ENCODE measurements around the gene TLCD3B. TPM values are rescaled to one million over a fixed set of nuclear protein-coding genes. Genes with fewer than 3 reads are reported as not detected.

Gene TLCD3B
- total RNA-seq, 4 donors from 2014 or later = 0.23 TPM; not detected in 3

- H3K27ac ChIP-seq (replicated peaks in 1 of 4) = no peak within 1 kb of the TSS
- H3K4me1 ChIP-seq = peaks cover 16 to 22% (median 20%) of the 10 kb centered on the region in 4 donors
- intact Hi-C loops (cut with DNase I) = no loop called here
- TF ChIP-seq, protein P1, sequence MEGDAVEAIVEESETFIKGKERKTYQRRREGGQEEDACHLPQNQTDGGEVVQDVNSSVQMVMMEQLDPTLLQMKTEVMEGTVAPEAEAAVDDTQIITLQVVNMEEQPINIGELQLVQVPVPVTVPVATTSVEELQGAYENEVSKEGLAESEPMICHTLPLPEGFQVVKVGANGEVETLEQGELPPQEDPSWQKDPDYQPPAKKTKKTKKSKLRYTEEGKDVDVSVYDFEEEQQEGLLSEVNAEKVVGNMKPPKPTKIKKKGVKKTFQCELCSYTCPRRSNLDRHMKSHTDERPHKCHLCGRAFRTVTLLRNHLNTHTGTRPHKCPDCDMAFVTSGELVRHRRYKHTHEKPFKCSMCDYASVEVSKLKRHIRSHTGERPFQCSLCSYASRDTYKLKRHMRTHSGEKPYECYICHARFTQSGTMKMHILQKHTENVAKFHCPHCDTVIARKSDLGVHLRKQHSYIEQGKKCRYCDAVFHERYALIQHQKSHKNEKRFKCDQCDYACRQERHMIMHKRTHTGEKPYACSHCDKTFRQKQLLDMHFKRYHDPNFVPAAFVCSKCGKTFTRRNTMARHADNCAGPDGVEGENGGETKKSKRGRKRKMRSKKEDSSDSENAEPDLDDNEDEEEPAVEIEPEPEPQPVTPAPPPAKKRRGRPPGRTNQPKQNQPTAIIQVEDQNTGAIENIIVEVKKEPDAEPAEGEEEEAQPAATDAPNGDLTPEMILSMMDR (IDR thresholded peaks at IDR 0.05) = no peak
- no peak for TF ChIP-seq EP300 (IDR thresholded peaks at IDR 0.05)
- no peak for TF ChIP-seq POLR2AphosphoS5 (IDR thresholded peaks at IDR 0.05)
- no peak for TF ChIP-seq POLR2A (IDR thresholded peaks at IDR 0.05; ENCODE audit: low read depth)
- no peaks in the 10 kb centered on the region for H3K9me3 ChIP-seq
- WGBS = under 1% methylated on average over 24 of the region's 99 CpGs
- H3K36me3 ChIP-seq = no peaks in the 10 kb centered on the region
- peaks cover 12 to 60% (median 35%) of the 10 kb centered on the region in 4 donors for H3K27me3 ChIP-seq
- DNase-seq (ENCODE audit: extremely low spot score) = no peak
- peak within 1 kb of the TSS; percentile 44 to 57 (median 46) for H3K4me3 ChIP-seq
Observed at GRCh38 chr16:30010844-30011713, 20.0 kb downstream of the TLCD3B start, which contains the start of gene DOC2A. Gene DOC2A (minus strand): TSS chr16:30011027. CDS start chr16:30010222, 805 bp downstream.

- no peak for TF ChIP-seq EP300 (IDR thresholded peaks at IDR 0.05)
- TF ChIP-seq, protein P1 (IDR thresholded peaks at IDR 0.05) = no peak
- TF ChIP-seq POLR2A (IDR thresholded peaks at IDR 0.05; ENCODE audit: low read depth) = no peak
- no peak for TF ChIP-seq POLR2AphosphoS5 (IDR thresholded peaks at IDR 0.05)
- peaks cover 19 to 27% (median 27%) of the 10 kb centered on the region in 4 donors for H3K4me1 ChIP-seq
- no peak for DNase-seq (ENCODE audit: extremely low spot score)
- 12% methylated on average over 20 of the region's 34 CpGs for WGBS
- H3K27ac ChIP-seq (replicated peaks in 1 of 4) = no peak overlapping the region
- H3K9me3 ChIP-seq = no peaks in the 10 kb centered on the region
- peak overlapping the region; percentile 44 to 57 (median 46) for H3K4me3 ChIP-seq
- H3K36me3 ChIP-seq = no peaks in the 10 kb centered on the region
- intact Hi-C loops (cut with DNase I) = loop anchor here (10.0 kb wide), 1 partner anchor 145 kb away; the partner anchor contains the start of gene CDIPT
- peaks cover 12 to 60% (median 35%) of the 10 kb centered on the region in 4 donors for H3K27me3 ChIP-seq
Observed at GRCh38 chr16:30009990-30010843, 20.9 kb downstream of the TLCD3B start.

GRCh38 chr16:30009085-30009862, 21.8 kb downstream of the TLCD3B start:
- WGBS = 55% methylated on average over 12 of the region's 26 CpGs
- Histone ChIP-seq H3K9me3 (no peaks in the 10 kb centered on the region), H3K4me1 (peaks cover 19 to 33% (median 31%) of the 10 kb centered on the region in 4 donors), H3K27me3 (peaks cover 12 to 60% (median 35%) of the 10 kb centered on the region in 4 donors), H3K27ac (replicated peaks in 1 of 4) (no peak overlapping the region), H3K4me3 (no peak overlapping the region), H3K36me3 (peaks cover 0 to 5% (median 0%) of the 10 kb centered on the region in 4 donors)
- no peak for DNase-seq (ENCODE audit: extremely low spot score)
- TF ChIP-seq, protein P1 (IDR thresholded peaks at IDR 0.05) = no peak
- TF ChIP-seq POLR2AphosphoS5 (IDR thresholded peaks at IDR 0.05) (no peak), POLR2A (IDR thresholded peaks at IDR 0.05; ENCODE audit: low read depth) (no peak), EP300 (IDR thresholded peaks at IDR 0.05) (no peak)
- intact Hi-C loops (cut with DNase I) = loop anchor here (10.0 kb wide), 1 partner anchor 144 kb away; the partner anchor contains the start of gene CDIPT

- DNase-seq (ENCODE audit: extremely low spot score) = no peak
- peaks cover 0 to 20% (median 11%) of the 10 kb centered on the region in 4 donors for H3K36me3 ChIP-seq
- no peaks in the 10 kb centered on the region for H3K9me3 ChIP-seq
- WGBS = 88% methylated on average over 7 of the region's 11 CpGs
- TF ChIP-seq POLR2A (IDR thresholded peaks at IDR 0.05; ENCODE audit: low read depth) (no peak), EP300 (IDR thresholded peaks at IDR 0.05) (no peak), POLR2AphosphoS5 (IDR thresholded peaks at IDR 0.05) (no peak)
- TF ChIP-seq, protein P1 (IDR thresholded peaks at IDR 0.05) = no peak
- intact Hi-C loops (cut with DNase I) = loop anchor here (10.0 kb wide), 1 partner anchor 143 kb away; the partner anchor contains the start of gene CDIPT
- peaks cover 12 to 55% (median 35%) of the 10 kb centered on the region in 4 donors for H3K27me3 ChIP-seq
- H3K27ac ChIP-seq (replicated peaks in 1 of 4) = no peak overlapping the region
- no peak overlapping the region for H3K4me3 ChIP-seq
- H3K4me1 ChIP-seq = peaks cover 19 to 33% (median 31%) of the 10 kb centered on the region in 4 donors
Observed at GRCh38 chr16:30007378-30007895, 23.6 kb downstream of the TLCD3B start.
